Measurements from ENCODE around the gene SNX6. TPM values are rescaled to one million over a fixed set of nuclear protein-coding genes. Genes with fewer than 3 reads are reported as not detected.

Gene SNX6
- total RNA-seq, 1 experiment from 2014 or later: 69.3 TPM

DNA sequence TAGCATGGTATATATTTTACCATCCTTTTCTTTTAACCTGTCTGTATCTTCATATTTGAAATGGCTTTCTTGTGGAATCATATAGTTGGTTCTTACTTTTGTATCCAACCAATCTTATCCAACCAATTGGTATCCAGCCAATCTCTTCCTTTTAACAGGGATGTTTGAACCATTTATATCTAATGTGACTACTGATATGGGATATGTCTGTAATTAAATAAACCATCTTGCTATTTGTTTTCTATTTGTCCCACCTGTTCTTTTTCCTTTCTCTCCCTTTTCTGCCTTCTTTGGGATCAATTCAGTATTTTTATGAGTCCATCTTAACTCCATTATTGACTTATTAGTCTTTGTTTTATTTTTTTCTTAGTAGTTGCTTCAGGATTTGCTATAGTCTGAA lies 30.8 kb upstream of the SNX6 start:
- no peak overlapping the region for H2BK5ac ChIP-seq (ENCODE audit: insufficient read length, low read length)
- no peaks in the 10 kb centered on the region for H3K23me2 ChIP-seq (ENCODE audit: insufficient read length, low read depth, low read length, poor library complexity, severe bottlenecking)
- H3K9me3 Mint-ChIP-seq: no peaks in the 10 kb centered on the region; a peak in 1 of 5 replicates
- no peak overlapping the region for H2AK5ac ChIP-seq (ENCODE audit: insufficient read length, low read length)
- no peak overlapping the region for H2BK20ac ChIP-seq (ENCODE audit: low read depth, low read length, poor library complexity, severe bottlenecking)
- no peak overlapping the region for H3T11ph ChIP-seq (ENCODE audit: low read length)
- H3K36me3 Mint-ChIP-seq (ENCODE audit: insufficient read depth in 1 of 3, low read depth in 3 of 3): no peaks in the 10 kb centered on the region
- H2AFZ ChIP-seq (ENCODE audit: low read length): no peak overlapping the region
- no peak overlapping the region for H3K4me3 Mint-ChIP-seq
- H2BK120ac ChIP-seq (ENCODE audit: low read depth, low read length, poor library complexity, severe bottlenecking): no peak overlapping the region
- H3K4me2 ChIP-seq (ENCODE audit: insufficient read depth, insufficient read length, low read length): no peak overlapping the region
- no peak overlapping the region for H3K9ac ChIP-seq (ENCODE audit: extremely low read depth, insufficient read length, low read length)
- TF ChIP-seq CTCF (conservative IDR thresholded peaks at IDR 0.05): no peak
- H3K14ac ChIP-seq (ENCODE audit: insufficient read depth, low read length): no peak overlapping the region
- no peak overlapping the region for H3K4ac ChIP-seq (ENCODE audit: low read depth, low read length)
- no peak overlapping the region for H3K27ac ChIP-seq (ENCODE audit: insufficient read length, low read depth, low read length)
- no peaks in the 10 kb centered on the region for H4K20me1 ChIP-seq (ENCODE audit: control insufficient read depth, insufficient read depth, insufficient read length)
- H3K79me2 ChIP-seq (ENCODE audit: insufficient read depth, low read length): no peaks in the 10 kb centered on the region
- no peak overlapping the region for H4K5ac ChIP-seq (ENCODE audit: insufficient read length, low read depth, low read length)
- no peak overlapping the region for H2BK12ac ChIP-seq (ENCODE audit: insufficient read length, low read depth, low read length)
- no peak overlapping the region for H4K8ac ChIP-seq (replicated peaks; ENCODE audit: insufficient read length, low read depth, low read length)
- no peaks in the 10 kb centered on the region for H3K27me3 ChIP-seq (ENCODE audit: insufficient read depth, low read length)
- H3K56ac ChIP-seq (ENCODE audit: insufficient read length, low read depth, low read length): no peak overlapping the region
- DNase-seq: no peak
- H4K91ac ChIP-seq (ENCODE audit: insufficient read length, low read depth, low read length): no peak overlapping the region
- no peak overlapping the region for H3K27ac Mint-ChIP-seq
- H3K18ac ChIP-seq (ENCODE audit: insufficient read length, low read depth, low read length): no peak overlapping the region
- no peaks in the 10 kb centered on the region for H3K9me3 ChIP-seq (ENCODE audit: control insufficient read depth, low read depth, low read length)
- no peak overlapping the region for H2BK15ac ChIP-seq (ENCODE audit: low read depth, low read length)
- no peaks in the 10 kb centered on the region for H3K4me1 ChIP-seq (ENCODE audit: insufficient read depth, low read length)
- no peaks in the 10 kb centered on the region for H3K79me1 ChIP-seq (ENCODE audit: insufficient read depth, low read depth, low read length, poor library complexity, severe bottlenecking)
- H3K23ac ChIP-seq (ENCODE audit: insufficient read length, low read depth, low read length): no peak overlapping the region
- H3K4me1 Mint-ChIP-seq: no peaks in the 10 kb centered on the region
- H3K27me3 Mint-ChIP-seq (ENCODE audit: low read depth): no peaks in the 10 kb centered on the region; the same call in 1 of the 2 replicates

Data from H9 (cell line).